ENCODE results near the gene KCNMA1.

Gene KCNMA1

DNA sequence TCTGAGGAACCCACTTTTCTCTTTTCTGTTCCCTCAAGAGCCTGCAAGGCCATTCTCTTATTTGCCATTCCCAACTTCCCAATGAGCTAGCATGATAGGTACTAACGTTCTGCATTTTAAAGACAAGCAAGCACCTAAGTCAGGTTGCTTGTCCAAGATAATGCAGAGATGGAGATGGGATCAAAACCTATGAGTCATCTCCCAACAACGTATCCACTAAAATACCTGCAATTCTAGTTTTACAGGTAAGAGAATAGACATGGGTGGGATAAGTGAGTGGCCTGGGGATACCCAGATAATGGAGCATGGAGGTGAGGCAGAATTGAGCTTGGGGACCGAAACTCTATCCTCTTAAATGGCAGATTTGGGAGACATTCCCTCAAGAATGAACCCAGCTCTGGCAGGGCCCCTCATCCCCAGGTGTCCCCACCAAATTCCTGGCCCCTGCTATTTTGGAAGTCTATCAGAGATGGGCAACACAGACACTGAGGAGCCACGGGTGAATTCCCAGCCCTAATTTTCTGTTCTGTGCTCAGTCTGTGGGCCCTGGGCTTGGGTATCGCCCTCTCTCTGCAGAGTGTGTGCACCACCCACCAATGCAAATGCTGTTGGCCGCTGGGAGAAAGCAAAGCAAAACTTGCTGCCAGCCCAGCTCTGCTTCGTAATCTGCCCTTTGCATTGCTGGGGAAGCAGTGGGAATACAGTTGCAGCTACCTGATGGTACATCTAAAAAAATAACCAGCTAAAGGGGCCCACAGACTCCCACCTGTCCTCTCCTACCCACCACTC is 98.3 kb downstream of the KCNMA1 start:
- no peak for DNase-seq (ENCODE audit: extremely low read depth, insufficient read length)
- H3K36me3 ChIP-seq (ENCODE audit: control insufficient read depth, insufficient read depth, low read length) = no peaks in the 10 kb centered on the region
- H3K4me3 ChIP-seq (replicated peaks; ENCODE audit: low read depth, low read length) = no peak overlapping the region
- TF ChIP-seq, protein P1, sequence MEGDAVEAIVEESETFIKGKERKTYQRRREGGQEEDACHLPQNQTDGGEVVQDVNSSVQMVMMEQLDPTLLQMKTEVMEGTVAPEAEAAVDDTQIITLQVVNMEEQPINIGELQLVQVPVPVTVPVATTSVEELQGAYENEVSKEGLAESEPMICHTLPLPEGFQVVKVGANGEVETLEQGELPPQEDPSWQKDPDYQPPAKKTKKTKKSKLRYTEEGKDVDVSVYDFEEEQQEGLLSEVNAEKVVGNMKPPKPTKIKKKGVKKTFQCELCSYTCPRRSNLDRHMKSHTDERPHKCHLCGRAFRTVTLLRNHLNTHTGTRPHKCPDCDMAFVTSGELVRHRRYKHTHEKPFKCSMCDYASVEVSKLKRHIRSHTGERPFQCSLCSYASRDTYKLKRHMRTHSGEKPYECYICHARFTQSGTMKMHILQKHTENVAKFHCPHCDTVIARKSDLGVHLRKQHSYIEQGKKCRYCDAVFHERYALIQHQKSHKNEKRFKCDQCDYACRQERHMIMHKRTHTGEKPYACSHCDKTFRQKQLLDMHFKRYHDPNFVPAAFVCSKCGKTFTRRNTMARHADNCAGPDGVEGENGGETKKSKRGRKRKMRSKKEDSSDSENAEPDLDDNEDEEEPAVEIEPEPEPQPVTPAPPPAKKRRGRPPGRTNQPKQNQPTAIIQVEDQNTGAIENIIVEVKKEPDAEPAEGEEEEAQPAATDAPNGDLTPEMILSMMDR (IDR thresholded peaks at IDR 0.05; ENCODE audit: insufficient read depth, low read length, poor library complexity, severe bottlenecking) = no peak
- no peaks in the 10 kb centered on the region for H3K27me3 ChIP-seq (replicated peaks; ENCODE audit: control insufficient read depth, insufficient read depth, low read length)

DNA sequence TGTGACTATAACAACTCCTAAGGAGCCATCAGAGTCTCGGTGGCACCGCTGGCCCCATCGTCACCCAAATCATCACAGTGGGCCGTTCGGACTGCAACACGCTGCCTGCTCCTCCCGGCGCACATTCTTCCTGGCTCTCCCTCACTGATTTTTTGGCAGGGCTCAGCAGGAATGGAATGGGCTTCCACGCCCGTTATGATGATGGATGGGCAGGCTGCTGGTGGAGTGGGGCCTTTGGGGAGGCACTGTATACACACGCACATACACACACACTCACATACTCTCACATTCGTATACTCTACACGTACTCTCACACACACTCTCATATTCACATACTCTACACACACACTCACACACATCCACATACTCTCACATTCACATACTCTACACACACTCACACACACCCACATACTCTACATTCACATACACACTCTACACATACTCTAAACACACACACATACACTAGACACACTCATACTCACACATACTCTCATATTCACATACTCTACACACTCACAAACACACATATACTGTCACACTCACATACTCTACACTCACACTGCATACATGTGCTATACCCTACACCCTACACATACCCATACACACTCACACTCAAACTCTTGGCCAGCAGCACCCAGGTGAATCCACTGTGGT is 99.8 kb downstream of the KCNMA1 start:
- H3K36me3 ChIP-seq (ENCODE audit: control insufficient read depth, insufficient read depth, low read length) = no peaks in the 10 kb centered on the region
- TF ChIP-seq, protein P1 (IDR thresholded peaks at IDR 0.05; ENCODE audit: insufficient read depth, low read length, poor library complexity, severe bottlenecking) = no peak
- DNase-seq (ENCODE audit: extremely low read depth, insufficient read length) = no peak
- no peaks in the 10 kb centered on the region; the same call in 1 of the 2 replicates for H3K27me3 ChIP-seq (replicated peaks; ENCODE audit: control insufficient read depth, insufficient read depth, low read length)
- no peak overlapping the region for H3K4me3 ChIP-seq (replicated peaks; ENCODE audit: low read depth, low read length)

DNA sequence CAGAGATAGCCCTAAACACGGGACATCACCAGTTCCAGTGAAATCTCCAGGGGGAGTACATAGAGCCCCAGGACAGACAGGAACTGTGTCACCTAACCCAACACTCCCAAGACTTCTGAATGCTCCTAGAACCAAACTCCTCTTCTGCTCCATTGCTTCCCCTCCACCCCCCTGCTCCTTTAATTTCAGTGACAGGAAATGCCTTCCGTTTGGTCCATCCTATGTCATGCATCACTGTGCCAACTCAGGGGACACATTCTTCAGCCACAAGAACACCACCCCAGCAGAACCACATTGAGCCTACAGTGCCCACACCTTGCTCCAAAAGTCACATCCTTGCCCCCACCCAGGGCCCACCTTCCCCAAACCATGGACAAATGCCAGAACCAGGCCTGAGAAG is 100.5 kb downstream of the KCNMA1 start:
- no peak for DNase-seq (ENCODE audit: extremely low read depth, insufficient read length)
- H3K36me3 ChIP-seq (ENCODE audit: control insufficient read depth, insufficient read depth, low read length) = no peaks in the 10 kb centered on the region
- TF ChIP-seq, protein P1 (IDR thresholded peaks at IDR 0.05; ENCODE audit: insufficient read depth, low read length, poor library complexity, severe bottlenecking) = no peak
- no peak overlapping the region for H3K4me3 ChIP-seq (replicated peaks; ENCODE audit: low read depth, low read length)
- no peaks in the 10 kb centered on the region; the same call in 1 of the 2 replicates for H3K27me3 ChIP-seq (replicated peaks; ENCODE audit: control insufficient read depth, insufficient read depth, low read length)

DNA sequence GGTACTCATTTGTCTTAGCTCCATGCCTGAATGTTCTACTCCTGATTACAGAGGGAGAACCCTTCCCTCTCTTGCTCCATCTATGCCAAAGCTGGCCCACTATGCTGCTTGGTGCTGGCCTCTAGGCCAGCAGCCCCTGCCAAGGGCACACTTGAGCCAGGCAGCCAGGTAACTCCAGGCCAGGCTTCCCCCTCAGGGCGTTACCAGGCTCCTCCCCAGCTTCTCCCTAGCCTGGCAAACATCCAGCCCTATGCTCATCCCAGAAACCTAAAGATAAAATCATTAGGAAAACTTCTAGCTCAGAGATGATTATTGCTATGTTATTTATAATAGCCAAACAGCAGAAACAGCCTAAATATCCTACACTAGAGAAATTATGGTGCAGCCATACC is 103.7 kb downstream of the KCNMA1 start:
- TF ChIP-seq, protein P1 (IDR thresholded peaks at IDR 0.05; ENCODE audit: insufficient read depth, low read length, poor library complexity, severe bottlenecking) = no peak
- H3K36me3 ChIP-seq (ENCODE audit: control insufficient read depth, insufficient read depth, low read length) = no peaks in the 10 kb centered on the region
- no peaks in the 10 kb centered on the region; the same call in 1 of the 2 replicates for H3K27me3 ChIP-seq (replicated peaks; ENCODE audit: control insufficient read depth, insufficient read depth, low read length)
- DNase-seq (ENCODE audit: extremely low read depth, insufficient read length) = no peak
- no peak overlapping the region for H3K4me3 ChIP-seq (replicated peaks; ENCODE audit: low read depth, low read length)

DNA sequence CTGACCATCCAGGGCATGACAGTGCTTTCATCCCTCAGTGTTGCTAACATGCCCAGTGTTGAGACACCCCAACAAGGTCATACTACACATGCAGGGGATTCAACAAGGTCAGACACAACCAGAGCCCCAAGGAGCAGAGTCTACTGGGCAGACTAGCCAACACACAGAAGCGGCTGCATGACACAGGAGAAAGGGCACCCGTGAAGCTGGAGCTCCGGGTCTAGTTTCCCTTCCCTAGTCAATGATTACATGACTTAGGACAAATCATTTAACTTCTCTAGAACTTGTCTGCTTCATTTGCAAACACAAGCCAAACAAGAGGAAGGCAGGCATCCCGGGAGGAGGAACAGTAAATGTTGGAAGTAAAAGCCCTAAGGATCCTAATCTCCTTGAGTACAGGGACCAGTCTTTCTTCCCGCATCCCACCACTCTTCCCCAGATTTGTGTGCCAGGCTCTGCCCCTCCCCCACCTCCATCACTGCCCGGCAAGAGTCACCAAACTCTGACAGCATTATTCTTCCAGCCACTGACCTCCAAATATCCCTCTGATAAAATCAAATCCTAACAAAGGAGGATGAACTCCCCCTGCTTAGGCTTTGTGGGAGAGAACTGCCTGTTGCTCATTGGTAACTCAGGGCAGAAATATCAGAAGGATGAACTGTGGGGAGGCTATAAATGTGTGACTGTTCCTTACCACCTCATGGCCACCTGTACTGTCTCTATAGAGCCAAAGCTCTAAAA is 104.3 kb downstream of the KCNMA1 start:
- H3K27me3 ChIP-seq (replicated peaks; ENCODE audit: control insufficient read depth, insufficient read depth, low read length) = no peaks in the 10 kb centered on the region; the same call in 1 of the 2 replicates
- H3K36me3 ChIP-seq (ENCODE audit: control insufficient read depth, insufficient read depth, low read length) = no peaks in the 10 kb centered on the region
- H3K4me3 ChIP-seq (replicated peaks; ENCODE audit: low read depth, low read length) = no peak overlapping the region
- DNase-seq (ENCODE audit: extremely low read depth, insufficient read length) = no peak
- TF ChIP-seq, protein P1 (IDR thresholded peaks at IDR 0.05; ENCODE audit: insufficient read depth, low read length, poor library complexity, severe bottlenecking) = no peak
